ENCODE measurements around the gene CCDC69. TPM values are rescaled to one million over a fixed set of nuclear protein-coding genes. Genes with fewer than 3 reads are reported as not detected.

The CCDC69 gene
- total RNA-seq, 1 donor from 2014 or later, result 0.07 TPM

- Histone ChIP-seq H3K27me3 (peaks cover 7% of the 10 kb centered on the region), H3K9ac (no peak overlapping the region), H3K79me2 (ENCODE audit: low read depth) (no peaks in the 10 kb centered on the region), H3K27ac (no peak overlapping the region), H3K4me1 (peaks cover 6% of the 10 kb centered on the region), H3F3A (ENCODE audit: low read depth) (peaks cover 14% of the 10 kb centered on the region), H3K4me2 (peak overlapping the region; percentile 85), H3K4me3 (peak overlapping the region; percentile 73), H3K9me3 (ENCODE audit: low read depth) (no peaks in the 10 kb centered on the region), H2AFZ (replicated peaks) (peak overlapping the region; percentile 95), H4K20me1 (ENCODE audit: low read depth) (no peaks in the 10 kb centered on the region), H3K36me3 (no peaks in the 10 kb centered on the region)
- Mint-ChIP-seq H3K4me1 (peaks cover 11% of the 10 kb centered on the region), H3K36me3 (no peaks in the 10 kb centered on the region), H3K9me3 (no peaks in the 10 kb centered on the region), H3K4me3 (peak overlapping the region; percentile 94), H3K27ac (no peak overlapping the region), H3K27me3 (ENCODE audit: insufficient read depth, low read depth) (peaks cover 2% of the 10 kb centered on the region)
- TF ChIP-seq EZH2 (IDR thresholded peaks at IDR 0.05), result no peak
- no peak for TF ChIP-seq CTCF (IDR thresholded peaks at IDR 0.05)
- no peak for TF ChIP-seq EZH2phosphoT487 (IDR thresholded peaks at IDR 0.05)
- no peak for DNase-seq (ENCODE audit: low spot score)
These were observed 29.7 kb upstream of the CCDC69 start for GRCh38 chr5:151253605-151253950.

DNA sequence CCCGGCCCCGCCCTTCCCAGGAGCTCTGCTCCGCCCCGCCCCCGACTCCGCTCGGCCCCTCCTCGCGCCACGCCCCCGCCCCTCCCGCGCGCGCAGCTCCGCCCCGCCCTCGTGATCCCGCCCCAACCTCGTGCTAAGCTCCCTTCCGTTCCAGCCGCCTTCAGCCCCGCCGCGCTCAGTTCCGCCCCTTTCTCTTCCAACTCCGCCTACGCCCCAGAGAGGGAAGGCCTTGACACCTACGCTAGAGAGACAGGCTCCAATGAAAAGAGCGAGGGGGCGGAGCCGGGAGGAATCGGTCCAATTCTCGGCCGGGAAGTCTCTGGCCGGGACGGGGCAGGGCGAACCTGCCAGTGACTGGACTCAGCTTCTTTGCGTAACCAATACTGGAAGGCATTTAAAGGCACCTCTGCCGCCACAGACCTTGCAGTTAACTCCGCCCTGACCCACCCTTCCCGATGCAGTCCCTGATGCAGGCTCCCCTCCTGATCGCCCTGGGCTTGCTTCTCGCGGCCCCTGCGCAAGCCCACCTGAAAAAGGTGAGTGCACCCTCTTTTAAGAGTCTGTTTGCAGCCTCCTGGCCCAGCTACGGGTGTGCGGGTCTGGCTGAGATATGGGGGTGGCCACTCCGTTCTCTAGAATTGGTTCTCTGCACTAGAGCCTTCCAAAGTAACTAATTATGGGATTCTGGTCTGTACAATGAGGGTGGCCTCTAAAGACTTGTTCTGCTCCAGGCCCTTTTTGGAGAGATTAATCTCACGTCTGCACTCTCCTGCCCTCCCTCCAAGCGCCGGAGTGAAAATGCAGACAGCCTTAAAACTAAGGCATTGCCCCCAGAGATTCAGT lies 29.1 kb upstream of the CCDC69 start, which contains the start of gene GM2A:
GM2A (plus strand) TSS at position 424 of the 843 bp plus-strand sequence; CDS start at position 456, 32 bp downstream.
- peaks cover 14% of the 10 kb centered on the region for H3F3A ChIP-seq (ENCODE audit: low read depth)
- TF ChIP-seq EZH2phosphoT487 (IDR thresholded peaks at IDR 0.05) (no peak), CTCF (IDR thresholded peaks at IDR 0.05) (no peak), EZH2 (IDR thresholded peaks at IDR 0.05) (no peak)
- H3K9me3 ChIP-seq (ENCODE audit: low read depth), result no peaks in the 10 kb centered on the region
- H3K4me1 ChIP-seq, result peaks cover 6% of the 10 kb centered on the region
- no peaks in the 10 kb centered on the region for H4K20me1 ChIP-seq (ENCODE audit: low read depth)
- no peak within 1 kb of the TSS for H3K27ac Mint-ChIP-seq
- H3K36me3 Mint-ChIP-seq, result no peaks in the 10 kb centered on the region
- H3K9me3 Mint-ChIP-seq, result no peaks in the 10 kb centered on the region
- no peaks in the 10 kb centered on the region for H3K36me3 ChIP-seq
- peak within 1 kb of the TSS; percentile 85 for H3K4me2 ChIP-seq
- H3K4me1 Mint-ChIP-seq, result peaks cover 11% of the 10 kb centered on the region
- peak within 1 kb of the TSS; percentile 94 for H3K4me3 Mint-ChIP-seq
- H3K79me2 ChIP-seq (ENCODE audit: low read depth), result no peaks in the 10 kb centered on the region
- H3K27me3 Mint-ChIP-seq (ENCODE audit: insufficient read depth, low read depth), result peaks cover 2% of the 10 kb centered on the region
- peaks cover 7% of the 10 kb centered on the region for H3K27me3 ChIP-seq
- DNase-seq (ENCODE audit: low spot score), result peak; percentile 99
- H3K9ac ChIP-seq, result peak within 1 kb of the TSS; percentile 54
- H3K27ac ChIP-seq, result no peak within 1 kb of the TSS
- H2AFZ ChIP-seq (replicated peaks), result peak within 1 kb of the TSS; percentile 95
- peak within 1 kb of the TSS; percentile 73 for H3K4me3 ChIP-seq

GRCh38 chr5:151251621-151252020 lies 27.7 kb upstream of the CCDC69 start:
- no peak for DNase-seq (ENCODE audit: low spot score)
- H3K4me3 Mint-ChIP-seq, result peak overlapping the region; percentile 94
- no peaks in the 10 kb centered on the region for H3K79me2 ChIP-seq (ENCODE audit: low read depth)
- peaks cover 6% of the 10 kb centered on the region for H3K4me1 ChIP-seq
- no peaks in the 10 kb centered on the region for H3K36me3 ChIP-seq
- H3K4me1 Mint-ChIP-seq, result peaks cover 11% of the 10 kb centered on the region
- no peaks in the 10 kb centered on the region for H3K9me3 Mint-ChIP-seq
- H3K4me3 ChIP-seq, result no peak overlapping the region
- TF ChIP-seq CTCF (IDR thresholded peaks at IDR 0.05) (no peak), EZH2 (IDR thresholded peaks at IDR 0.05) (no peak), EZH2phosphoT487 (IDR thresholded peaks at IDR 0.05) (no peak)
- H3K9ac ChIP-seq, result no peak overlapping the region
- no peak overlapping the region for H3K27ac ChIP-seq
- no peaks in the 10 kb centered on the region for H3K27me3 Mint-ChIP-seq (ENCODE audit: insufficient read depth, low read depth)
- no peaks in the 10 kb centered on the region for H4K20me1 ChIP-seq (ENCODE audit: low read depth)
- H3K36me3 Mint-ChIP-seq, result no peaks in the 10 kb centered on the region
- H3F3A ChIP-seq (ENCODE audit: low read depth), result peaks cover 14% of the 10 kb centered on the region
- no peak overlapping the region for H3K4me2 ChIP-seq
- no peaks in the 10 kb centered on the region for H3K9me3 ChIP-seq (ENCODE audit: low read depth)
- H3K27me3 ChIP-seq, result peaks cover 7% of the 10 kb centered on the region
- H3K27ac Mint-ChIP-seq, result no peak overlapping the region
- H2AFZ ChIP-seq (replicated peaks), result no peak overlapping the region

All from neural progenitor cell (in vitro differentiated cells).